Trophoblast cell (in vitro differentiated cells and primary cell): ENCODE results near the gene TRMT61A.
"Not testable (repeated sequence)": the region's sequence is repeated elsewhere in the genome, so short reads cannot be mapped to it uniquely, and the experiment has no call there.

Experiments
- DNase-seq, 2 donors: peaks; one replicate each; pipeline ENCODE4 v3.0.0-alpha.2; 2016
- H2AFZ ChIP-seq: 2 replicates; pipeline ENCODE4 v1.6.1; 2013; ENCODE audit warnings: low read length, moderate library complexity, mild to moderate bottlenecking; ENCODE audit not compliant: insufficient read depth, poor library complexity
- H2AK5ac ChIP-seq: 2 replicates; pipeline ENCODE4 v1.6.1; 2013; ENCODE audit warnings: mild to moderate bottlenecking, low read length
- H2BK120ac ChIP-seq: 2 replicates; pipeline ENCODE4 v1.6.1; 2013; ENCODE audit warnings: low read length, mild to moderate bottlenecking, moderate library complexity; ENCODE audit not compliant: insufficient read depth, poor library complexity
- H2BK12ac ChIP-seq: 2 replicates; pipeline ENCODE4 v1.6.1; 2013; ENCODE audit warnings: mild to moderate bottlenecking, low read length, moderate library complexity
- H2BK5ac ChIP-seq: 2 replicates; pipeline ENCODE4 v1.6.1; 2013; ENCODE audit warnings: low read length, low read depth, moderate library complexity, mild to moderate bottlenecking; ENCODE audit not compliant: poor library complexity
- H3K14ac ChIP-seq: 2 replicates; pipeline ENCODE4 v1.6.1; 2013; ENCODE audit warnings: mild to moderate bottlenecking, low read length
- H3K18ac ChIP-seq: 2 replicates; pipeline ENCODE4 v1.6.1; 2013; ENCODE audit warnings: mild to moderate bottlenecking, low read length
- H3K23ac ChIP-seq: 2 replicates; pipeline ENCODE4 v1.6.1; 2013; ENCODE audit warnings: low read length
- H3K27ac ChIP-seq: 2 replicates; pipeline ENCODE4 v1.5.1; 2013; ENCODE audit warnings: low read depth, mild to moderate bottlenecking, inconsistent platforms, low read length, moderate library complexity
- H3K27me3 ChIP-seq: 2 replicates; pipeline ENCODE4 v1.6.1; 2013; ENCODE audit warnings: inconsistent platforms, mild to moderate bottlenecking, low read length, moderate library complexity; ENCODE audit not compliant: insufficient read depth
- H3K36me3 ChIP-seq, 2 experiments: 1 replicate in 1 of 2; 2 replicates in 1 of 2; pipeline ENCODE4 v1.6.1; 2013; ENCODE audit warnings: low read length in 2 of 2, mild to moderate bottlenecking in 2 of 2, moderate library complexity in 1 of 2; ENCODE audit not compliant: insufficient read depth in 2 of 2, control insufficient read depth in 1 of 2
- H3K4ac ChIP-seq: 2 replicates; pipeline ENCODE4 v1.6.1; 2013; ENCODE audit warnings: low read depth, mild to moderate bottlenecking, low read length, moderate library complexity
- H3K4me1 ChIP-seq, 2 experiments: 1 replicate in 1 of 2; 2 replicates in 1 of 2; pipeline ENCODE4 v1.6.1; 2013; ENCODE audit warnings: low read length in 2 of 2, mild to moderate bottlenecking in 2 of 2, moderate library complexity in 1 of 2; ENCODE audit not compliant: insufficient read depth in 2 of 2, control insufficient read depth in 1 of 2
- H3K4me2 ChIP-seq: 2 replicates; pipeline ENCODE4 v1.6.1; 2013; ENCODE audit warnings: inconsistent platforms, mild to moderate bottlenecking, low read length, moderate library complexity
- H3K4me3 ChIP-seq: 2 replicates; pipeline ENCODE4 v1.5.1; 2013; ENCODE audit warnings: mild to moderate bottlenecking, low read depth, low read length, inconsistent platforms
- H3K79me1 ChIP-seq: one replicate; pipeline ENCODE4 v1.6.1; 2013; ENCODE audit warnings: low read length
- H3K79me2 ChIP-seq: 2 replicates; pipeline ENCODE4 v1.6.1; 2013; ENCODE audit warnings: low read length, mild to moderate bottlenecking; ENCODE audit not compliant: control insufficient read depth, insufficient read depth, poor library complexity
- H3K9ac ChIP-seq: 2 replicates; pipeline ENCODE4 v1.6.1; 2013; ENCODE audit warnings: mild to moderate bottlenecking, low read length
- H3K9me3 ChIP-seq: 2 replicates; pipeline ENCODE4 v1.6.1; 2013; ENCODE audit warnings: low read depth, mild to moderate bottlenecking, control low read depth, inconsistent platforms, low read length; ENCODE audit not compliant: insufficient read depth
- H4K12ac ChIP-seq: 2 replicates; pipeline ENCODE4 v1.6.1; 2013; ENCODE audit warnings: low read depth, mild to moderate bottlenecking, low read length, moderate library complexity
- H4K8ac ChIP-seq: 2 replicates; pipeline ENCODE4 v1.6.1; 2013; ENCODE audit warnings: low read depth, mild to moderate bottlenecking, low read length, moderate library complexity
- H4K91ac ChIP-seq: one replicate; pipeline ENCODE4 v1.6.1; 2013; ENCODE audit warnings: low read depth, mild to moderate bottlenecking, low read length, moderate library complexity
- WGBS: extraction: QIAGEN DNeasy Blood & Tissue Kit; methylation state at CpG from one replicate; pipeline ENCODE4 v1.1.7; 2013; ENCODE audit warnings: missing lambda C conversion rate; ENCODE audit not compliant: insufficient read length, insufficient coverage; ENCODE audit errors: extremely low coverage; 5-methylcytosine and 5-hydroxymethylcytosine counted together

The TRMT61A gene

DNA sequence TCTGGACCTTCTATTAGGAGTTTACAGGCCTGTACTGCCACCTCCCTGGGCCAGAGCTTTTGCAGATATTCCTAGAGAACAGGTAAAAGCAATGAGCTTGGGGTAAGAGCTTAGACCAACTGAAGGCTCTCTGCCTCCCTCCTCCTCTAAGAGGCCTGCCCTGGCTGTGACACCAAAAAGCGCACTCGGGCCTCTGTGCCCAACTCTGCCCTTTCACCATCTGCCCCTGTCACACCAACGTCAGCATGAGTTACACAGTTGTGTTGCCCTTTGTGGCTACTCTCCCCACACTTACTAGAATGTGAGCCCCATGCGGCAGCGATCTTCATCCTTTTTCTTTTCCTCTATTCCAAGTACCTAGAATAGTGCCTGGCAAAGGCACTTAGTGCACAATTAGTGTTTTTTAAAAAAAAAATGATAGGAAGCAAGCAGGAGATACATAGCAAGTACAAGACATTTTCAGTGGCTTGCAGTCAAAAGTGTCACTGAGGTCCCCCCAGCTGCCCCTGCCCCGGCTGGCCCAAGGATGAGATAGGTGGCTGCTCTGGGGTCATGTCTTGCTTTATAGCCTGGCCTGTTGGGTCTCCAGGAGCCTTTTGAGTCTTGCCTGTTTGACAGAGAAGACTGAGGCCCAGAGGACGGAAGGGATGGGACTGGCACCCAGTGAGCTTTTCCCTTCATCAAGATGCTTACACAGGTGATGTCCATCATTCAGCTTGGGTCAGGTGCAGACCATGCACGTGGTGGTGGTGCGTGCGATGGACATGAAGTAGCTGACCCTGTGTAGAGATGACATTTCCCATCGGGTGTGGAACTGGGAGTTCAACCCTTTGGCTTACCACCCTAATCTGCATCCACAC, 18.9 kb upstream of the TRMT61A start:
- H3K4ac ChIP-seq = no peak overlapping the region
- H3K23ac ChIP-seq = no peak overlapping the region
- H2BK5ac ChIP-seq = no peak overlapping the region
- no peak overlapping the region for H2BK120ac ChIP-seq
- WGBS = no CpG with 5 or more reads among the region's 11 CpGs
- H3K4me3 ChIP-seq = no peak overlapping the region
- H3K79me2 ChIP-seq = no peaks in the 10 kb centered on the region
- H3K9ac ChIP-seq = no peak overlapping the region
- H3K27me3 ChIP-seq = no peaks in the 10 kb centered on the region
- no peak overlapping the region for H3K27ac ChIP-seq
- no peaks in the 10 kb centered on the region for H3K4me1 ChIP-seq
- peaks cover under 1% of the 10 kb centered on the region for H3K9me3 ChIP-seq
- H3K18ac ChIP-seq = no peak overlapping the region
- DNase-seq = no peak
- no peak overlapping the region for H2AK5ac ChIP-seq
- H4K91ac ChIP-seq = no peak overlapping the region
- H4K8ac ChIP-seq = no peak overlapping the region
- no peak overlapping the region for H3K4me2 ChIP-seq
- H3K79me1 ChIP-seq = no peaks in the 10 kb centered on the region
- H3K14ac ChIP-seq = no peak overlapping the region
- H3K36me3 ChIP-seq = peaks cover 38 to 54% of the 10 kb centered on the region in 2 experiments
- H2AFZ ChIP-seq = no peak overlapping the region
- H2BK12ac ChIP-seq = no peak overlapping the region
- no peak overlapping the region for H4K12ac ChIP-seq

- H3K14ac ChIP-seq = no peak overlapping the region
- no CpG with 5 or more reads among the region's 26 CpGs for WGBS
- H3K9ac ChIP-seq = no peak overlapping the region
- no peak overlapping the region for H3K4me3 ChIP-seq
- H2AFZ ChIP-seq = no peak overlapping the region
- peaks cover 33 to 50% of the 10 kb centered on the region in 2 experiments for H3K36me3 ChIP-seq
- H3K4me1 ChIP-seq = no peaks in the 10 kb centered on the region
- H2AK5ac ChIP-seq = no peak overlapping the region
- no peaks in the 10 kb centered on the region for H3K9me3 ChIP-seq
- no peaks in the 10 kb centered on the region for H3K27me3 ChIP-seq
- H3K79me1 ChIP-seq = no peaks in the 10 kb centered on the region
- H2BK5ac ChIP-seq = no peak overlapping the region
- no peak overlapping the region for H3K27ac ChIP-seq
- no peak overlapping the region for H4K8ac ChIP-seq
- no peaks in the 10 kb centered on the region for H3K79me2 ChIP-seq
- DNase-seq = peak in 1 of 2 donors; percentile 13
- no peak overlapping the region for H3K4me2 ChIP-seq
- H4K12ac ChIP-seq = no peak overlapping the region
- H2BK12ac ChIP-seq = no peak overlapping the region
- no peak overlapping the region for H2BK120ac ChIP-seq
- H3K4ac ChIP-seq = no peak overlapping the region
- H4K91ac ChIP-seq = no peak overlapping the region
- no peak overlapping the region for H3K18ac ChIP-seq
- H3K23ac ChIP-seq = no peak overlapping the region
Measured at GRCh38 chr14:103510724-103511693, 18.0 kb upstream of the TRMT61A start.

- H4K91ac ChIP-seq, H3K79me2 ChIP-seq, H3K79me1 ChIP-seq, H2BK5ac ChIP-seq, H2BK120ac ChIP-seq, H3K27me3 ChIP-seq, H3K4ac ChIP-seq, H2AFZ ChIP-seq, H3K4me1 ChIP-seq, H3K4me2 ChIP-seq, H3K18ac ChIP-seq, H3K23ac ChIP-seq, H3K14ac ChIP-seq, H3K9me3 ChIP-seq, H3K4me3 ChIP-seq, H3K27ac ChIP-seq, H4K12ac ChIP-seq, DNase-seq, H3K9ac ChIP-seq, H4K8ac ChIP-seq, H2AK5ac ChIP-seq, H2BK12ac ChIP-seq: not testable (repeated sequence)
- WGBS = no CpG with 5 or more reads among the region's 8 CpGs
- peaks cover 30 to 47% of the 10 kb centered on the region in 2 experiments for H3K36me3 ChIP-seq
Measured at GRCh38 chr14:103512180-103512579, 16.8 kb upstream of the TRMT61A start.

GRCh38 chr14:103512701-103513611, 16.0 kb upstream of the TRMT61A start:
- no peaks in the 10 kb centered on the region for H3K27me3 ChIP-seq
- no peak overlapping the region for H4K91ac ChIP-seq
- no peak overlapping the region for H3K18ac ChIP-seq
- no CpG with 5 or more reads among the region's 25 CpGs for WGBS
- H3K4me1 ChIP-seq = peaks cover 0 to 3% of the 10 kb centered on the region in 2 experiments
- no peak overlapping the region for H2BK120ac ChIP-seq
- H2AK5ac ChIP-seq = no peak overlapping the region
- H4K8ac ChIP-seq = no peak overlapping the region
- no peak overlapping the region for H2AFZ ChIP-seq
- H3K23ac ChIP-seq = no peak overlapping the region
- peaks cover 3% of the 10 kb centered on the region for H3K79me1 ChIP-seq
- H3K4ac ChIP-seq = no peak overlapping the region
- H3K9ac ChIP-seq = no peak overlapping the region
- no peaks in the 10 kb centered on the region for H3K9me3 ChIP-seq
- peaks cover 29 to 44% of the 10 kb centered on the region in 2 experiments for H3K36me3 ChIP-seq
- H2BK12ac ChIP-seq = no peak overlapping the region
- DNase-seq = no peak
- peak overlapping the region; percentile 23 for H3K4me3 ChIP-seq
- H3K4me2 ChIP-seq = no peak overlapping the region
- no peak overlapping the region for H3K14ac ChIP-seq
- H2BK5ac ChIP-seq = no peak overlapping the region
- no peak overlapping the region for H3K27ac ChIP-seq
- H4K12ac ChIP-seq = no peak overlapping the region
- no peaks in the 10 kb centered on the region for H3K79me2 ChIP-seq
